22Rv1 (cell line): ENCODE results near the gene SKA1.

Experiments used
- ZFX ChIP-seq: fragments of 450-650 bp; IDR thresholded peaks from 2 replicates; pipeline ENCODE4 v1.6.1; 2017; ENCODE audit warnings: antibody characterized with exemption, borderline replicate concordance
- TF ChIP-seq, protein P1 (sequence below): fragments of 450-650 bp; IDR thresholded peaks from 2 replicates; pipeline ENCODE4 v1.5.1; 2017; ENCODE audit warnings: mild to moderate bottlenecking

DNA sequence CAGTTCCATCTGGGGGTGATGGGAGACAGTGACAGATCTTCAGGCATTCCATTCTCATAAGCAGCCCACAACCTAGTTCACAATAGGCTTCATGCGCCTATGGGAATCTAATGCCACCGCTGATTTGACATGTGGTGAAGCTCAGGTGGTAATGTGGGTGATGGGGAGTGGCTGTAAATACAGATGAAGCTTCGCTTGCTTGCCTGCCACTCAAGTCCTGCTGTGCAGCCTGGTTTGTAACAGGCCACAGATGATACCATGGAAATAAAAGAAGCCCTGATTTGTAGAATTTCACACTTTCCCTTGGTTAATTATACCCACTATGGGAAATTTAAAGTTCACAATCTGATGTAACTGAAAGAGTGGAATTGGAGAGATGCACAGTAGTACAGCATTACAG, 46.9 kb upstream of the SKA1 start:
- TF ChIP-seq, protein P1, sequence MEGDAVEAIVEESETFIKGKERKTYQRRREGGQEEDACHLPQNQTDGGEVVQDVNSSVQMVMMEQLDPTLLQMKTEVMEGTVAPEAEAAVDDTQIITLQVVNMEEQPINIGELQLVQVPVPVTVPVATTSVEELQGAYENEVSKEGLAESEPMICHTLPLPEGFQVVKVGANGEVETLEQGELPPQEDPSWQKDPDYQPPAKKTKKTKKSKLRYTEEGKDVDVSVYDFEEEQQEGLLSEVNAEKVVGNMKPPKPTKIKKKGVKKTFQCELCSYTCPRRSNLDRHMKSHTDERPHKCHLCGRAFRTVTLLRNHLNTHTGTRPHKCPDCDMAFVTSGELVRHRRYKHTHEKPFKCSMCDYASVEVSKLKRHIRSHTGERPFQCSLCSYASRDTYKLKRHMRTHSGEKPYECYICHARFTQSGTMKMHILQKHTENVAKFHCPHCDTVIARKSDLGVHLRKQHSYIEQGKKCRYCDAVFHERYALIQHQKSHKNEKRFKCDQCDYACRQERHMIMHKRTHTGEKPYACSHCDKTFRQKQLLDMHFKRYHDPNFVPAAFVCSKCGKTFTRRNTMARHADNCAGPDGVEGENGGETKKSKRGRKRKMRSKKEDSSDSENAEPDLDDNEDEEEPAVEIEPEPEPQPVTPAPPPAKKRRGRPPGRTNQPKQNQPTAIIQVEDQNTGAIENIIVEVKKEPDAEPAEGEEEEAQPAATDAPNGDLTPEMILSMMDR: no peak
- no peak for TF ChIP-seq ZFX
